PC-9 (cell line): ENCODE measurements around the gene TRIO. TPM values are rescaled to one million over a fixed set of nuclear protein-coding genes. Genes with fewer than 3 reads are reported as not detected.

ENCODE experiments used
- BruUV-seq: library from RNA; stranded (reverse); fragments of 400-500 nt; replicated peaks from 2 replicates; lab custom pipeline; 2021; lab: Mats Ljungman, UMichigan
- CTCF ChIA-PET: fragments of 300-600 bp; sonication (Branson Sonifier 250); formaldehyde crosslinking; loops from one replicate; lab custom pipeline; 2022; ENCODE audit warnings: antibody characterized with exemption; lab: Charles Lee
- POLR2A ChIA-PET: fragments of 300-600 bp; sonication (Branson Sonifier 250); formaldehyde crosslinking; loops from one replicate; lab custom pipeline; 2022; ENCODE audit warnings: antibody characterized with exemption; ENCODE audit not compliant: unreplicated experiment; lab: Charles Lee
- DNase-seq, 2 experiments: peaks; one replicate each; pipeline versions ENCODE4 v3.0.0 to v3.0.0-alpha.2; 2015 to 2022; ENCODE audit warnings: mixed read lengths in 1 of 2
- H2AFZ ChIP-seq: fragments of 200-600 bp; sonication (generic); 2 replicates; pipeline ENCODE4 v1.8.1; 2017; ENCODE audit warnings: antibody characterized with exemption
- H3F3A ChIP-seq: fragments of 200-600 bp; sonication (generic); 2 replicates; pipeline ENCODE4 v1.8.1; 2017; ENCODE audit warnings: antibody characterized with exemption, mild to moderate bottlenecking, low read depth; ENCODE audit not compliant: insufficient read depth
- H3K27ac ChIP-seq: fragments of 200-600 bp; sonication (generic); 2 replicates; pipeline ENCODE4 v1.6.1; 2016; ENCODE audit warnings: mixed run types
- H3K27me3 ChIP-seq: fragments of 200-600 bp; sonication (generic); 2 replicates; pipeline ENCODE4 v1.6.1; 2016; ENCODE audit warnings: low read depth, mixed run types; ENCODE audit not compliant: insufficient read depth
- H3K36me3 ChIP-seq: fragments of 200-600 bp; sonication (generic); 2 replicates; pipeline ENCODE4 v1.6.1; 2016; ENCODE audit warnings: low read depth, mixed run types
- H3K4me1 ChIP-seq: fragments of 200-600 bp; sonication (generic); replicated peaks from 2 replicates; pipeline ENCODE4 v1.6.1; 2016; ENCODE audit warnings: mixed run types; ENCODE audit not compliant: insufficient read depth
- H3K4me2 ChIP-seq: fragments of 200-600 bp; sonication (generic); 2 replicates; pipeline ENCODE4 v1.6.1; 2017; ENCODE audit warnings: mixed run types
- H3K4me3 ChIP-seq: fragments of 200-600 bp; sonication (generic); 2 replicates; pipeline ENCODE4 v1.6.1; 2016; ENCODE audit warnings: mixed run types
- H3K79me2 ChIP-seq: fragments of 200-600 bp; sonication (generic); 2 replicates; pipeline ENCODE4 v1.6.1; 2017; ENCODE audit warnings: low read depth, mixed run types
- H3K9me2 ChIP-seq: fragments of 200-600 bp; sonication (generic); 2 replicates; pipeline ENCODE4 v1.8.1; 2017; ENCODE audit warnings: mild to moderate bottlenecking; ENCODE audit not compliant: insufficient read depth
- H3K9me3 ChIP-seq: fragments of 200-600 bp; sonication (generic); 2 replicates; pipeline ENCODE4 v1.8.1; 2016; ENCODE audit warnings: low read depth; ENCODE audit not compliant: insufficient read depth
- H4K20me1 ChIP-seq: fragments of 200-600 bp; sonication (generic); 2 replicates; pipeline ENCODE4 v1.8.1; 2017; ENCODE audit not compliant: insufficient read depth
- EZH2 ChIP-seq: fragments of 200-600 bp; sonication (generic); IDR thresholded peaks from 2 replicates; pipeline ENCODE4 v1.8.0; 2017; ENCODE audit warnings: antibody characterized with exemption, low read depth
- intact Hi-C: fragments of 100-400 bp; cut with micrococcal nuclease; formaldehyde crosslinking; loops from one replicate; pipeline ENCODE4 v1.10.0; 2022; ENCODE audit not compliant: unreplicated experiment
- total RNA-seq: library from RNA; stranded (reverse); gene quantifications from 2 replicates; pipeline ENCODE4 v1.2.3, GENCODE V29; 2021
- TF ChIP-seq, protein P1 (sequence below): fragments of 200-600 bp; sonication (generic); conservative IDR thresholded peaks from 2 replicates; pipeline ENCODE4 v1.6.1; 2017; ENCODE audit warnings: mixed run types, antibody characterized with exemption, mild to moderate bottlenecking, moderate library complexity

Gene TRIO
- total RNA-seq, 1 experiment from 2014 or later: 596 TPM

DNA sequence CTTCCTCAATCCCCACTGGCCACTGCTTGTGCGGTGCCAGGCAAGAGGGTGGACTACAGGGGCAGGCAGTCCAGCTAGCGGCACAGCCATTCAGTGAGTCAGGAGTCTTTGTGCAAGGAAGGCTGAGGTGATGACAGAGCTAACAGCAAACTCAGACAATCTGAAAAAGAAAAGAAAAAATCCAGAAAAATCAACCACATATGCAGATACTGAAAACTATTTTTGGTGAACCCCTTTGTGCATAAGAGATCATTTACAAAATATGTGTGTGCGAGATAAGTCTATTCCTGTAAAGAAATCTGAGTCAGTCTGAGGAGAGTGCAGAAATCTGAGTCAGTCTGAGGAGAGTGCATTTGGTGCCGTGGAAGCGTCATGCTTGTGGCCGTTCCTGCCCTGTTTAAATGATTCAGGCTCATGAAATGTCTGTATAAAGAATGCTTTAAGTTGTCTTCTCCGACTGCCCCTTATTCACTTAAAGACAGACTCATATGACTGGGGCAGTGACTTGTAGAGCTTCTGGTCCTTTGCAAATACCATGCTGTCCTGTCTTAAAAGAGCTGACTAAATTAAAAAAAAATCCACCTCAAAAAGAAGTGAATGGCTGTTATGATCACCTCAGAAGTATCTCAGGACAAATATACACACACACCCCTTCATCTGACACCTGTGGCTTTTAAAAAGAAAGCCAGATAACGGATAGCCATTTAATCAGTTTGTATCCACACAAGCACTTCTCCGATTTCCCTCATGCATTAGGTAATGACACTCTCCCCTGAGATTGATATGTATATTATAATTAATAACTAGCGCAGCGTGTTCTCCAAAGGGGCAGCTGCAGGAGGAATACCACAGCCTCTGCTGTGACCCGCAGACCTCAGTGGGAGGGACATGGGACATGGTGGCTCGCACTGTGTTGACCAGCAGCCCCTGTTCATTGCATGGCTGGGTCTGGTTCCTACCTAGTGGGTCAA, 47.3 kb downstream of the TRIO start:
- peaks cover 97% of the 10 kb centered on the region for H3K79me2 ChIP-seq
- peak overlapping the region; percentile 73 for H3K4me2 ChIP-seq
- H3K27ac ChIP-seq: peak overlapping the region; percentile 92
- H3F3A ChIP-seq: peaks cover 85% of the 10 kb centered on the region
- TF ChIP-seq EZH2: no peak
- TF ChIP-seq, protein P1, sequence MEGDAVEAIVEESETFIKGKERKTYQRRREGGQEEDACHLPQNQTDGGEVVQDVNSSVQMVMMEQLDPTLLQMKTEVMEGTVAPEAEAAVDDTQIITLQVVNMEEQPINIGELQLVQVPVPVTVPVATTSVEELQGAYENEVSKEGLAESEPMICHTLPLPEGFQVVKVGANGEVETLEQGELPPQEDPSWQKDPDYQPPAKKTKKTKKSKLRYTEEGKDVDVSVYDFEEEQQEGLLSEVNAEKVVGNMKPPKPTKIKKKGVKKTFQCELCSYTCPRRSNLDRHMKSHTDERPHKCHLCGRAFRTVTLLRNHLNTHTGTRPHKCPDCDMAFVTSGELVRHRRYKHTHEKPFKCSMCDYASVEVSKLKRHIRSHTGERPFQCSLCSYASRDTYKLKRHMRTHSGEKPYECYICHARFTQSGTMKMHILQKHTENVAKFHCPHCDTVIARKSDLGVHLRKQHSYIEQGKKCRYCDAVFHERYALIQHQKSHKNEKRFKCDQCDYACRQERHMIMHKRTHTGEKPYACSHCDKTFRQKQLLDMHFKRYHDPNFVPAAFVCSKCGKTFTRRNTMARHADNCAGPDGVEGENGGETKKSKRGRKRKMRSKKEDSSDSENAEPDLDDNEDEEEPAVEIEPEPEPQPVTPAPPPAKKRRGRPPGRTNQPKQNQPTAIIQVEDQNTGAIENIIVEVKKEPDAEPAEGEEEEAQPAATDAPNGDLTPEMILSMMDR: no peak
- no peaks in the 10 kb centered on the region for H3K9me3 ChIP-seq
- 0 out of 2 replicates have a peak, but pooled peaks cover 1% of the 10 kb centered on the region for H4K20me1 ChIP-seq
- H3K4me1 ChIP-seq: peaks cover 79% of the 10 kb centered on the region
- no TSS peak for BruUV-seq
- no peaks in the 10 kb centered on the region; the same call in 1 of the 2 replicates for H3K9me2 ChIP-seq
- H3K4me3 ChIP-seq: peak overlapping the region; percentile 30; the same call in 1 of the 2 replicates
- H2AFZ ChIP-seq: no peak overlapping the region
- ChIA-PET POLR2A (interaction anchor here (0.5 to 2.4 kb wide), 16 partner anchors 14 to 157 kb away, joined by 3 to 31 read pairs (median 4); no protein-coding TSS in a partner anchor), CTCF (interaction anchor here (0.6 to 2.0 kb wide), 5 partner anchors 32 to 80 kb away, joined by 3 to 12 read pairs (median 6); no protein-coding TSS in a partner anchor)
- H3K27me3 ChIP-seq: no peaks in the 10 kb centered on the region
- DNase-seq: peak; percentile 87 to 98
- intact Hi-C loops: loop anchor here (1.0 to 2.0 kb wide), 10 partner anchors 25 to 202 kb away; no protein-coding TSS in a partner anchor
- H3K36me3 ChIP-seq: 0 out of 2 replicates have a peak, but pooled peaks cover 6% of the 10 kb centered on the region

DNA sequence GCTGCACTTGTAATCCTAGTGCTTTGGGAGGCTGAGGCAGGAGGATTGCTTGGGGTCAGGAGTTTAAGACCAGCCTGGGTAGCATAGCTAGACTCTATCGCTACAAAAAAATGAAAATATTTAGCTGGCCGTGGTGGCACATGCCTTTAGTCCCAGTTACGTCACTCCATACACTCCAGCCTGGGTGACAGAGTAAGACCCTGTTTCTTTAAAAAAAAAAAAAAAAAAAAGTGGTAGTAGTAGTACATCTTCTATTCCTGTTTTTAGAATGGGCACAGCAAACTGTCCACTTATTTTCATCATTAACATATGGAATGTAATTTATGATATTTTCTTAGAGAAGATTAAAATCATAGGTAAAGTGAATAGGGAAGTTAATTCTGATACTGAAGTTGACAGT, 48.2 kb downstream of the TRIO start:
- Histone ChIP-seq H3F3A (peaks cover 76% of the 10 kb centered on the region), H4K20me1 (peaks cover 4% of the 10 kb centered on the region; the same call in 1 of the 2 replicates), H3K9me2 (no peaks in the 10 kb centered on the region; the same call in 1 of the 2 replicates), H3K4me2 (peak overlapping the region; percentile 73), H3K27me3 (no peaks in the 10 kb centered on the region), H3K4me3 (peak overlapping the region; percentile 30; the same call in 1 of the 2 replicates), H3K9me3 (no peaks in the 10 kb centered on the region), H3K27ac (peak overlapping the region; percentile 92), H3K4me1 (peaks cover 71% of the 10 kb centered on the region), H2AFZ (no peak overlapping the region), H3K79me2 (peaks cover 97% of the 10 kb centered on the region), H3K36me3 (0 out of 2 replicates have a peak, but pooled peaks cover 6% of the 10 kb centered on the region)
- BruUV-seq: no TSS peak
- no peak for DNase-seq
- CTCF ChIA-PET: no interaction called here
- intact Hi-C loops: loop anchor here (2.0 kb wide), 2 partner anchors 35 to 203 kb away; no protein-coding TSS in a partner anchor
- no peak for TF ChIP-seq EZH2
- TF ChIP-seq, protein P1: no peak
- POLR2A ChIA-PET: interaction anchor here (0.6 to 2.4 kb wide), 2 partner anchors 46 to 49 kb away, joined by 3 to 31 read pairs; no protein-coding TSS in a partner anchor

DNA sequence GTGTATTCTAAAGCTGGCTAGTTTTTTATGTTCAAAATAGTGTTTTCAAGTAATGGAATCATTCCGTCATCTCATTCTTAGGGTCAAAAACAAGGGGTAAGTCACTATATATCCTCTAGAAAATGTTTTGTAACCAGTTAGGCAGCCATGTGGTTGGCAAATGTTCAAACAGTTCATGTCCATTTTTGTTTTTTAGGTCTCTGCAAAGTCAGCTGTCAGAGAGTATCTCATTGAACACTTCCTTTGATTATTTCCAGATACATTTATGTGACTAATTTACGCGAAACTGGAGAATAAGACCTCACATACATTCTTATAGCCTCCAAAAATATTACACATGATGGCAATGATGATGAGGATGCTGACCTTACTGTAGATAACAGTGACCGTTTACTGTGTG, 50.4 kb downstream of the TRIO start:
- no peaks in the 10 kb centered on the region for H3K9me2 ChIP-seq
- no peak overlapping the region for H3K4me2 ChIP-seq
- BruUV-seq: no TSS peak
- no peak overlapping the region for H2AFZ ChIP-seq
- H3K36me3 ChIP-seq: peaks cover 6% of the 10 kb centered on the region; the same call in 1 of the 2 replicates
- no peaks in the 10 kb centered on the region for H3K9me3 ChIP-seq
- intact Hi-C loops: no loop called here
- no peak for TF ChIP-seq EZH2
- TF ChIP-seq, protein P1: no peak
- peaks cover 12% of the 10 kb centered on the region for H4K20me1 ChIP-seq
- H3F3A ChIP-seq: peaks cover 64% of the 10 kb centered on the region
- peaks cover 49% of the 10 kb centered on the region for H3K4me1 ChIP-seq
- CTCF ChIA-PET: no interaction called here
- POLR2A ChIA-PET: no interaction called here
- peaks cover 97% of the 10 kb centered on the region for H3K79me2 ChIP-seq
- no peak for DNase-seq
- H3K4me3 ChIP-seq: no peak overlapping the region
- no peaks in the 10 kb centered on the region for H3K27me3 ChIP-seq
- no peak overlapping the region for H3K27ac ChIP-seq
